IPS-20b (cell line): ENCODE measurements around the gene ACTL8.

Experiments used
- H3K27ac ChIP-seq: one replicate; pipeline ENCODE4 v1.5.1; 2013; ENCODE audit warnings: low read length
- H3K27me3 ChIP-seq: 2 replicates; pipeline ENCODE4 v1.6.1; 2013; ENCODE audit warnings: mild to moderate bottlenecking, low read length, inconsistent platforms; ENCODE audit not compliant: insufficient read depth
- H3K36me3 ChIP-seq: 2 replicates; pipeline ENCODE4 v1.6.1; 2013; ENCODE audit warnings: low read depth, mild to moderate bottlenecking, inconsistent platforms, low read length, moderate library complexity; ENCODE audit not compliant: insufficient read depth
- H3K4me1 ChIP-seq: 2 replicates; pipeline ENCODE4 v1.6.1; 2013; ENCODE audit warnings: mild to moderate bottlenecking, control low read depth, inconsistent platforms, low read length, moderate library complexity; ENCODE audit not compliant: insufficient read depth
- H3K4me3 ChIP-seq: 2 replicates; pipeline ENCODE4 v1.5.1; 2013; ENCODE audit warnings: mild to moderate bottlenecking, low read length, inconsistent platforms
- H3K9ac ChIP-seq: 2 replicates; pipeline ENCODE4 v1.6.1; 2013; ENCODE audit warnings: low read depth, mild to moderate bottlenecking, inconsistent platforms, low read length, moderate library complexity
- H3K9me3 ChIP-seq: 2 replicates; pipeline ENCODE4 v1.6.1; 2013; ENCODE audit warnings: mild to moderate bottlenecking, low read depth, low read length, inconsistent platforms; ENCODE audit not compliant: insufficient read depth

Gene ACTL8

DNA sequence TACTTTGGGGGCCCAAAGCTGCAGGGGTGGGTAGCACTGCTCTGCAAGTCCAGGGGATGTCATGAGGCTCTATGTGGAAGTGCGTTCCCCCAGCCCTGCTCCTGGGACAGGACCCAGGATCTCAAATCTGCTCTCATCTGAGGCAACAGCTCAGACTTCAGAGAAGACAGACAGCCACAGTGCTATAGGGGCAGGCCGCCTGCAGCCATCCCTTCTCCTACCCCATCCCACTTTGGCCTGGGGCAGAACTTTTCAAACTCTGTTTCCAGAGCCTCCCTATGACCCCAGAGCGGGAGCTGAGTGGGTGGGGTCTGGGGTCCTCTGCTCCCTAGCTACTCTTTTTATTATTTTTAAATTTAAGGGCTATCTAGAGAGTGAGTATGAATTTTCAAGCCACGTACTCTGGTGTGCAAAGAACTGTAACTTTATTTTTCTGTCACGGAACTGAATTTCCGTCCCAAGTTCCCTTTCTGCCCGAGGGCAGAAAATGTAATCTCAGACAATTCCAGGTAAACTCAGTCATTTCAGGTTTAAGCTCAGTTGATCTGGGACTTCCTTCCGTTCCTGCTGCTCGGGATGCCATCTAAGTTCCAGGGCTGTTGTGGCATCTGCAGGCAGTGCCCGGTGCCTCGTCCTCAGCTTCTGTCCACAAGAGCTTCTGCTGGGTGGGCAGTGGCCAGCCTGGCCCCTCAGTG is 98.3 kb downstream of the ACTL8 start:
- Histone ChIP-seq H3K4me1 (no peaks in the 10 kb centered on the region), H3K9ac (no peak overlapping the region), H3K9me3 (no peaks in the 10 kb centered on the region), H3K27me3 (no peaks in the 10 kb centered on the region), H3K36me3 (no peaks in the 10 kb centered on the region), H3K4me3 (no peak overlapping the region), H3K27ac (no peak overlapping the region)

DNA sequence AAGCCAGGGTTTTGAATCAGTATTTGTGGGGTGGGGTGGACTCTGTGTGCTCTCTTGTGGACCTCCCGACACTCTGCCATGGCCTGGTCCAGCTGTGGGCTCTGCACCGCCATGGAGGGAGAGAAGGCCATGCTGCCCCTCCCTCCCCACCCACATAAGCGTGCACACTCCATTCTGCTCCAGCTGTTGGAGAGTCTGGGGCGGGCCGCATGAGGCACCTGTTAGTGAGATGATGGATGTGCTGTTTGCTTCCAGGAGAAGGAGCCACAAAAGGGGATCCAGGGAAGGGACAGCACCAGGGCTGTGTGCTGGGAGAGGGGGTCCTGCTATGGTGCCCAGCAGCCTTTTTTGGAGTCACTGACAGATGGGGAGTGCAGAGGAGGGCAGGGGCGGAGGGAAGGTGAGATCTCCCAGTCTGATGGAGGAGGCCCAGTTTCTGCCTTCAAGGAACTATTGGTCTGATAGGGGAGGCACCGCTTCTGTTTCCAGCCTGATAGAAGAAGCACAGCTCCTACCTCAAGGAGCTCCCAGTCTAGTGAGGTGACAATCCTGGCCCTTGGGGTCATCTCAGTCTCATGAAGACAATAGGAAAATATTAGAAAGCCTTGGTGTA is 101.5 kb downstream of the ACTL8 start:
- Histone ChIP-seq H3K9me3 (no peaks in the 10 kb centered on the region), H3K27ac (no peak overlapping the region), H3K9ac (no peak overlapping the region), H3K4me3 (no peak overlapping the region), H3K27me3 (no peaks in the 10 kb centered on the region), H3K36me3 (no peaks in the 10 kb centered on the region), H3K4me1 (peaks cover under 1% of the 10 kb centered on the region; the same call in 1 of the 2 replicates)

DNA sequence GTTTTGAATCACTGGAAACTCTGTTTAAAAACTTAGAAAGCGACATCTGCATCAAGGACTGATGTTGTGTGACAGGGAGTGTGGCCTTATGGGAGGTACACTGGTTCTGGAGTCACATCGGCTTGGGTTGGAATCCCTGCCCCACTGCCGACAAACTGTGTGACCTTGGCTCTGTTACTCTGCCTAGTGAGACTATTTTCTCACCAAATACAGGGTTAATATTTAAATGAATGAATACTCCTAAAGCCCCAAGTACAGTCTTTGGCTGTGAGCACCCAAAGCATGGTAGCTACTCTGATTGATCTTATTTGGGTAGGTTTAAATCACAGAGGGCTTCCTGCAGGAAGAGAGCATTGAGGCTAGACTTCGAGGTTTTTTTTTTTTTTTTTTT is 102.0 kb downstream of the ACTL8 start:
- H3K9ac ChIP-seq, result no peak overlapping the region

DNA sequence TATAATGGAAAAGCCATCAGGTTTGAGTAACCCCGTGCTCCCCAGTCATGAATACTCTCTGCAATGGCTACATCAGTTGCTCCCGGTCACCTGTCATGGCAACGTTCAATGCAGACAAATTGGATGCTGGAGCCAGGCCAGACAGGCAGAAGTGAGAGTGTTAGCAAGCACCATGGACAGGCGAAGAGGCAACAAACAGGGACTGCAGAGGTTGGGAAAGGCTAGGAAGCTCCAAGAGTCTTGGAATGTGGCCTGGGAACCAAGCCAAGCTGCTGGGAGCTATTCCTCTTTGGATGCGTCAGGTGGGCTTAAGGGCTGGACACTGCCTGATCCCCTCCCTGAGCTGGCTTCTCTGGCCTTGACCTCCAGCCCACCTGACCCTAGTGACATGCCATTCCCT is 102.9 kb downstream of the ACTL8 start:
- no peak overlapping the region for H3K27ac ChIP-seq
- H3K36me3 ChIP-seq, result no peaks in the 10 kb centered on the region
- no peaks in the 10 kb centered on the region for H3K27me3 ChIP-seq
- no peak overlapping the region for H3K9ac ChIP-seq
- H3K4me1 ChIP-seq, result peaks cover 7% of the 10 kb centered on the region
- H3K4me3 ChIP-seq, result no peak overlapping the region
- no peaks in the 10 kb centered on the region for H3K9me3 ChIP-seq

More for the DNA sequence above, 102.0 kb downstream of the ACTL8 start:
- no peaks in the 10 kb centered on the region for H3K36me3 ChIP-seq
- H3K4me1 ChIP-seq, result peaks cover 5% of the 10 kb centered on the region
- H3K27ac ChIP-seq, result no peak overlapping the region
- no peaks in the 10 kb centered on the region for H3K27me3 ChIP-seq
- H3K4me3 ChIP-seq, result no peak overlapping the region
- H3K9me3 ChIP-seq, result no peaks in the 10 kb centered on the region

- H3K36me3 ChIP-seq, result no peaks in the 10 kb centered on the region
- no peaks in the 10 kb centered on the region for H3K27me3 ChIP-seq
- no peak overlapping the region for H3K9ac ChIP-seq
- peaks cover 7% of the 10 kb centered on the region for H3K4me1 ChIP-seq
- no peaks in the 10 kb centered on the region for H3K9me3 ChIP-seq
- H3K27ac ChIP-seq, result no peak overlapping the region
- no peak overlapping the region for H3K4me3 ChIP-seq
Observed at GRCh38 chr1:17860812-17861211, 105.7 kb downstream of the ACTL8 start.

GRCh38 chr1:17861685-17862084 is 106.6 kb downstream of the ACTL8 start:
- Histone ChIP-seq H3K27me3 (no peaks in the 10 kb centered on the region), H3K4me1 (peaks cover 7% of the 10 kb centered on the region), H3K9ac (no peak overlapping the region), H3K4me3 (no peak overlapping the region), H3K27ac (no peak overlapping the region), H3K36me3 (no peaks in the 10 kb centered on the region), H3K9me3 (no peaks in the 10 kb centered on the region)

DNA sequence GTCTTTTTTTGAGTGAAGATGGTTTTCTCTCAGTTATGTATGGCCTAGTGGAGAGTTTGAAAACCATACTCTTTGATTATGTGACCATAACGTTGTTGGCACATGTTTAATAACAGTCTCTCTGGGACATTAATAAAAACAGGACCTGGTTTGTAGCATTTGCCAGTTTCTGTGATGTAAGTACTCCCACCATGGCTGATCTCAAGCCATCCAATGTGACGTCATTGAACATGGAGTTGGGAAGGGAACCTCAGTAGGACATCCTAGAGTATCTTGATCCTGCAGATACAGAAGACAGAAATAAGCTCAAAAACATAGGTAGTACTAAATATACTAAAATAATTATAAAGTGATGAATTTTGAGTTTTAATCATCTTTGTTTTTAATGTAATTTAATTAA is 107.0 kb downstream of the ACTL8 start:
- no peak overlapping the region for H3K27ac ChIP-seq
- no peaks in the 10 kb centered on the region for H3K36me3 ChIP-seq
- H3K4me3 ChIP-seq, result no peak overlapping the region
- H3K4me1 ChIP-seq, result peaks cover 7% of the 10 kb centered on the region
- H3K9ac ChIP-seq, result no peak overlapping the region
- no peaks in the 10 kb centered on the region for H3K9me3 ChIP-seq
- no peaks in the 10 kb centered on the region for H3K27me3 ChIP-seq

- Histone ChIP-seq H3K27me3 (no peaks in the 10 kb centered on the region), H3K36me3 (no peaks in the 10 kb centered on the region), H3K4me3 (no peak overlapping the region), H3K4me1 (peaks cover 7% of the 10 kb centered on the region), H3K9ac (no peak overlapping the region), H3K9me3 (no peaks in the 10 kb centered on the region; the same call in 1 of the 2 replicates), H3K27ac (no peak overlapping the region)
Observed at GRCh38 chr1:17865912-17866739, 111.0 kb downstream of the ACTL8 start.

GRCh38 chr1:17866740-17867029 is 111.6 kb downstream of the ACTL8 start:
- no peak overlapping the region for H3K27ac ChIP-seq

DNA sequence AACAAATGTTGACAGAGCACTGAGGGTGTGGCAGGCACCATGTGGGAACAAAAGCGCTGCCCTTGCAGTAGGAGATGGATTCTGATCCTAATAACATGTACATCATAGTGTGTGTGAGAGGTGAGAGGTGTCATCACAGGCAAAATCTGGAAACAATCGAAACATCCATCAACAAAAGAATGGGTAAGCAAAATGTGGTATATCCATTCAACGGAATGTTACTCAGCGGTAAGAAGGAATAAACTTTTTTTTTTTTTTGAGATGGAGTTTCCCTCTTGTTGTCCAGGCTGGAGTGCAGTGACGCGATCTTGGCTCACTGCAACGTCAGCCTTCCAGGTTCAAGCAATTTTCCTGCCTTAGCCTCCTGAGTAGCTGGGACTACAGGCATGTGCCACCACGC is 112.3 kb downstream of the ACTL8 start:
- H3K4me1 ChIP-seq, result no peaks in the 10 kb centered on the region
- H3K27me3 ChIP-seq, result no peaks in the 10 kb centered on the region
- no peak overlapping the region for H3K9ac ChIP-seq
- H3K36me3 ChIP-seq, result no peaks in the 10 kb centered on the region
- no peaks in the 10 kb centered on the region; the same call in 1 of the 2 replicates for H3K9me3 ChIP-seq
- no peak overlapping the region for H3K27ac ChIP-seq
- no peak overlapping the region for H3K4me3 ChIP-seq

More at GRCh38 chr1:17866740-17867029, 111.6 kb downstream of the ACTL8 start:
- no peaks in the 10 kb centered on the region for H3K27me3 ChIP-seq
- H3K9me3 ChIP-seq, result no peaks in the 10 kb centered on the region; the same call in 1 of the 2 replicates
- peaks cover 6% of the 10 kb centered on the region for H3K4me1 ChIP-seq
- H3K36me3 ChIP-seq, result no peaks in the 10 kb centered on the region
- no peak overlapping the region for H3K4me3 ChIP-seq
- H3K9ac ChIP-seq, result no peak overlapping the region

DNA sequence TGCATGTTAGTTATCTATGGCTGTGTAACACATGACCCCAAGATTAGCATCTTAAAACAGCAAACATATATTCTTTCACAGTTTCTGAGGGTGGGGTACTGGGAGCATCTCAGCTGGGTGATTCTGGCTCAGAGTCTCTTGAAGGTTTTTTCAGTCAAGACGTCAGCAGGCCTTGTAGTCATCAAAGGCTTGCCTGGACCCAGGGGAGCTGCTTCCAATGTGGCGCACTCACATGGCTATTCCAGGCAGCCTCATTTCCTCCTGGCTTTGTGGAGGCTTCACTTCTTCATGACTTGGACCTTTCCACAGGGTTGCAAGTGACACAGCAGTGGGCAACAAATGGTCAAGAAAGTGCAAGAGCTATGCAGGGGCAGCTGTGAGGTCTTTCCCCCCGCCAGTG is 114.7 kb downstream of the ACTL8 start:
- H3K36me3 ChIP-seq, result no peaks in the 10 kb centered on the region
- no peak overlapping the region for H3K27ac ChIP-seq
- H3K9me3 ChIP-seq, result no peaks in the 10 kb centered on the region; the same call in 1 of the 2 replicates
- H3K4me3 ChIP-seq, result no peak overlapping the region
- H3K27me3 ChIP-seq, result no peaks in the 10 kb centered on the region
- peaks cover 4% of the 10 kb centered on the region; the same call in 1 of the 2 replicates for H3K4me1 ChIP-seq
- H3K9ac ChIP-seq, result no peak overlapping the region

- Histone ChIP-seq H3K9ac (no peak overlapping the region), H3K27me3 (no peaks in the 10 kb centered on the region)
Observed at GRCh38 chr1:17870679-17871078, 115.5 kb downstream of the ACTL8 start.

More at GRCh38 chr1:17870679-17871078, 115.5 kb downstream of the ACTL8 start:
- no peak overlapping the region for H3K4me3 ChIP-seq
- no peaks in the 10 kb centered on the region for H3K36me3 ChIP-seq
- H3K9me3 ChIP-seq, result no peaks in the 10 kb centered on the region; the same call in 1 of the 2 replicates
- no peak overlapping the region for H3K27ac ChIP-seq
- H3K4me1 ChIP-seq, result peaks cover 6% of the 10 kb centered on the region; the same call in 1 of the 2 replicates
